Activated gamma-delta T cell (primary cell): Measurements from ENCODE around the gene PCDHA2.
"Not testable (repeated sequence)": the region's sequence is repeated elsewhere in the genome, so short reads cannot be mapped to it uniquely, and the experiment has no call there.

Experiments used
- DNase-seq: peaks from one replicate; lab custom pipeline; 2025; lab: John Stamatoyannopoulos, UW

Gene PCDHA2

GRCh38 chr5:140821375-140822280, 27.0 kb downstream of the PCDHA2 start, which contains the start of gene PCDHA5:
PCDHA5 (plus strand) TSS chr5:140821613.
- no peak for DNase-seq

GRCh38 chr5:140822281-140822629, 27.6 kb downstream of the PCDHA2 start:
- no peak for DNase-seq

- not testable (repeated sequence) for DNase-seq
Measured at GRCh38 chr5:140822969-140823368, 28.3 kb downstream of the PCDHA2 start.

- DNase-seq: no peak
Measured at GRCh38 chr5:140823475-140823874, 28.8 kb downstream of the PCDHA2 start.

- DNase-seq: no peak
Measured at GRCh38 chr5:140827704-140828361, 33.2 kb downstream of the PCDHA2 start, which contains the start of gene PCDHA6. PCDHA6 (plus strand) TSS chr5:140827960; CDS start chr5:140828092, 132 bp downstream.

GRCh38 chr5:140828362-140828737, 33.7 kb downstream of the PCDHA2 start:
- DNase-seq: no peak

GRCh38 chr5:140829511-140830501, 35.2 kb downstream of the PCDHA2 start:
- not testable (repeated sequence) for DNase-seq

- no peak for DNase-seq
Measured at GRCh38 chr5:140833993-140834392, 39.3 kb downstream of the PCDHA2 start, which contains the start of gene PCDHA7. PCDHA7 (plus strand) TSS chr5:140834269; CDS start chr5:140834384, 115 bp downstream.

- DNase-seq: not testable (repeated sequence)
Measured at GRCh38 chr5:140834439-140835008, 39.9 kb downstream of the PCDHA2 start.

- no peak for DNase-seq
Measured at GRCh38 chr5:140835622-140836510, 41.2 kb downstream of the PCDHA2 start.

- no peak for DNase-seq
Measured at GRCh38 chr5:140840978-140841962, 46.6 kb downstream of the PCDHA2 start, which contains the start of gene PCDHA8. PCDHA8 (plus strand) TSS chr5:140841187; CDS start chr5:140841322, 135 bp downstream.

- no peak for DNase-seq
Measured at GRCh38 chr5:140842798-140843733, 48.4 kb downstream of the PCDHA2 start.
